Fibroblast of lung (primary cell): ENCODE results near the gene CDC42SE1. TPM values are rescaled to one million over a fixed set of nuclear protein-coding genes. Genes with fewer than 3 reads are reported as not detected.

Experiments used
- DNase-seq, 2 donors: peaks; one replicate each; pipeline versions ENCODE4 v3.0.0 to v3.0.0-alpha.2; 2010; ENCODE audit warnings: low read depth in 2 of 2
- H2AFZ ChIP-seq: 2 replicates; pipeline ENCODE4 v1.5.1; 2012; ENCODE audit warnings: low read length, control low read depth, inconsistent platforms
- H3K27ac ChIP-seq: 2 replicates; pipeline ENCODE4 v1.5.1; 2011; ENCODE audit warnings: low read length, control low read depth; ENCODE audit not compliant: insufficient read depth
- H3K27me3 ChIP-seq: 2 replicates; pipeline ENCODE4 v1.5.1; 2011; ENCODE audit warnings: mild to moderate bottlenecking, low read length; ENCODE audit not compliant: control insufficient read depth, insufficient read depth
- H3K36me3 ChIP-seq: 2 replicates; pipeline ENCODE4 v1.5.1; 2011; ENCODE audit warnings: low read length; ENCODE audit not compliant: control insufficient read depth, insufficient read depth
- H3K4me1 ChIP-seq: 2 replicates; pipeline ENCODE4 v1.5.1; 2011; ENCODE audit warnings: low read length; ENCODE audit not compliant: control insufficient read depth, insufficient read depth; ENCODE audit errors: extremely low read depth
- H3K4me2 ChIP-seq: 2 replicates; pipeline ENCODE4 v1.5.1; 2011; ENCODE audit warnings: low read length, control low read depth; ENCODE audit not compliant: insufficient read depth; ENCODE audit errors: extremely low read depth
- H3K4me3 ChIP-seq, 4 experiments: fragments of 200-600 bp in 1 of 4; sonication (generic) in 1 of 4; replicated peaks in 1 of 4; 2 replicates each; pipeline ENCODE4 v1.5.1; 2011 to 2016; ENCODE audit warnings: low read length in 4 of 4, low read depth in 3 of 4, mild to moderate bottlenecking in 3 of 4, control low read depth in 2 of 4, inconsistent platforms in 1 of 4, mixed read lengths in 1 of 4; ENCODE audit not compliant: insufficient read depth in 1 of 4; ENCODE audit errors: control extremely low read depth in 1 of 4
- H3K79me2 ChIP-seq: 2 replicates; pipeline ENCODE4 v1.5.1; 2012; ENCODE audit warnings: mild to moderate bottlenecking, low read length, inconsistent platforms; ENCODE audit not compliant: control insufficient read depth, insufficient read depth
- H3K9ac ChIP-seq: 2 replicates; pipeline ENCODE4 v1.5.1; 2011; ENCODE audit warnings: mild to moderate bottlenecking, low read length, control low read depth; ENCODE audit not compliant: insufficient read depth
- H3K9me3 ChIP-seq: 2 replicates; pipeline ENCODE4 v1.5.1; 2012; ENCODE audit warnings: low read depth, low read length; ENCODE audit not compliant: control insufficient read depth, insufficient read depth
- H4K20me1 ChIP-seq: 2 replicates; pipeline ENCODE4 v1.5.1; 2011; ENCODE audit warnings: low read length; ENCODE audit not compliant: control insufficient read depth, insufficient read depth; ENCODE audit errors: extremely low read depth
- CTCF ChIP-seq, 2 donors: IDR thresholded peaks in 1 of 2; conservative IDR thresholded peaks in 1 of 2; 1 replicate in 1 of 2; 2 replicates in 1 of 2; pipeline ENCODE4 v1.5.1; 2011 to 2012; ENCODE audit warnings: low read length in 2 of 2, control low read depth in 1 of 2, inconsistent platforms in 1 of 2, low read depth in 1 of 2, mild to moderate bottlenecking in 1 of 2
- EZH2 ChIP-seq: IDR thresholded peaks from 2 replicates; pipeline ENCODE4 v1.5.1; 2012; ENCODE audit warnings: low read length, control low read depth, mild to moderate bottlenecking; ENCODE audit errors: missing control alignments
- polyA plus RNA-seq, 2 donors: library from polyadenylated mRNA; depleted of rRNA in 1 of 2; stranded (reverse) in 1 of 2; unstranded in 1 of 2; fragments of >200 nt; gene quantifications; 2 replicates each; pipeline ENCODE4 v1.2.1, GENCODE V29; 2011 to 2012; ENCODE audit warnings: missing spikeins in 1 of 2
- total RNA-seq: library from RNA; depleted of rRNA; stranded (reverse); fragments of >200 nt; gene quantifications from 2 replicates; pipeline ENCODE4 v1.2.1, GENCODE V29; 2014

CDC42SE1 gene
- total and polyA plus RNA-seq, 2 donors (not counting 1 experiment from before 2014, with no cell fraction given): 36.5 to 49.9 TPM

DNA sequence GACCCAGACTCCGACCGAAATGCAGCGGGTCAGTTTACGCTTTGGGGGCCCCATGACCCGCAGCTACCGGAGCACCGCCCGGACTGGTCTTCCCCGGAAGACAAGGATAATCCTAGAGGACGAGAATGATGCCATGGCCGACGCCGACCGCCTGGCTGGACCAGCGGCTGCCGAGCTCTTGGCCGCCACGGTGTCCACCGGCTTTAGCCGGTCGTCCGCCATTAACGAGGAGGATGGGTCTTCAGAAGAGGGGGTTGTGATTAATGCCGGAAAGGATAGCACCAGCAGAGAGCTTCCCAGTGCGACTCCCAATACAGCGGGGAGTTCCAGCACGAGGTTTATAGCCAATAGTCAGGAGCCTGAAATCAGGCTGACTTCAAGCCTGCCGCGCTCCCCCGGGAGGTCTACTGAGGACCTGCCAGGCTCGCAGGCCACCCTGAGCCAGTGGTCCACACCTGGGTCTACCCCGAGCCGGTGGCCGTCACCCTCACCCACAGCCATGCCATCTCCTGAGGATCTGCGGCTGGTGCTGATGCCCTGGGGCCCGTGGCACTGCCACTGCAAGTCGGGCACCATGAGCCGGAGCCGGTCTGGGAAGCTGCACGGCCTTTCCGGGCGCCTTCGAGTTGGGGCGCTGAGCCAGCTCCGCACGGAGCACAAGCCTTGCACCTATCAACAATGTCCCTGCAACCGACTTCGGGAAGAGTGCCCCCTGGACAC is 11.3 kb downstream of the CDC42SE1 start:
- peaks cover 3% of the 10 kb centered on the region for H3K36me3 ChIP-seq
- H3K9me3 ChIP-seq: no peaks in the 10 kb centered on the region
- TF ChIP-seq EZH2 (no peak), CTCF (conservative IDR thresholded peaks at IDR 0.05 in 1 of 2, IDR thresholded peaks at IDR 0.05 in 1 of 2; ENCODE audit: low read depth in 1 of 2, low read length in 2 of 2) (peak; percentile 36 to 52)
- H3K4me3 ChIP-seq: peak overlapping the region; percentile 53 to 81 (median 72)
- no peaks in the 10 kb centered on the region for H4K20me1 ChIP-seq
- H3K79me2 ChIP-seq: peaks cover 4% of the 10 kb centered on the region
- H2AFZ ChIP-seq: peak overlapping the region; percentile 75
- peaks cover 2% of the 10 kb centered on the region for H3K4me1 ChIP-seq
- H3K9ac ChIP-seq: peak overlapping the region; percentile 78
- peak overlapping the region; percentile 98 for H3K4me2 ChIP-seq
- peak; percentile 67 to 72 for DNase-seq
- no peaks in the 10 kb centered on the region for H3K27me3 ChIP-seq
- peak overlapping the region; percentile 75 for H3K27ac ChIP-seq

- DNase-seq: peak; percentile 66 to 73
- H3K4me3 ChIP-seq: peak within 1 kb of the TSS; percentile 53 to 81 (median 72)
- peaks cover 4% of the 10 kb centered on the region for H3K79me2 ChIP-seq
- no peaks in the 10 kb centered on the region for H4K20me1 ChIP-seq
- H3K4me1 ChIP-seq: peaks cover 2% of the 10 kb centered on the region
- H3K9ac ChIP-seq: peak within 1 kb of the TSS; percentile 78
- TF ChIP-seq CTCF (conservative IDR thresholded peaks at IDR 0.05 in 1 of 2, IDR thresholded peaks at IDR 0.05 in 1 of 2; ENCODE audit: low read depth in 1 of 2, low read length in 2 of 2): no peak
- peak within 1 kb of the TSS; percentile 98 for H3K4me2 ChIP-seq
- peaks cover 3% of the 10 kb centered on the region for H3K36me3 ChIP-seq
- peak within 1 kb of the TSS; percentile 75 for H3K27ac ChIP-seq
- no peaks in the 10 kb centered on the region for H3K9me3 ChIP-seq
- peak within 1 kb of the TSS; percentile 75 for H2AFZ ChIP-seq
- H3K27me3 ChIP-seq: no peaks in the 10 kb centered on the region
Measured at GRCh38 chr1:151047591-151047924, 11.9 kb downstream of the CDC42SE1 start, which contains the start of gene C1orf56. C1orf56 (plus strand) TSS chr1:151047751; CDS start chr1:151047848, 97 bp downstream.

DNA sequence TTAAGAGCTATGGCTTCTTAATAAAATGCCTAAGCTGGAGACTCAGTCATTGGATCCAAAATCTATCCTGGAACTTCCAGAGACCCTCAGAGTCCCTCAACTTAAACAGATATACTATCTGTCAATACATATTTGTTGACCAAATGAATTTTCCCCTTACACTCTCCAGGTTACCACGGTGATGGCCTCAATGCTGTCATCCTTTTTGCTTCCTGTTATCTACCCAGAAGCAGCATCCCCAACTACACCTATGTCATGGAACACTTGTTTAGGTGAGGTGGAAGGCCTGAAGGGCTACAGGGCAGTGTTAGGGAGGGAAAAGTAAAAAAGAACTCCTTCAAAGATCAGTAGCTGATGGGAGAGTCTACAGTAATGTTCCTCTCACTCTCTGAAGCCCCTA is 16.3 kb downstream of the CDC42SE1 start:
- Histone ChIP-seq H3K36me3 (no peaks in the 10 kb centered on the region), H3K9me3 (no peaks in the 10 kb centered on the region), H3K9ac (no peak overlapping the region), H3K27me3 (no peaks in the 10 kb centered on the region), H3K27ac (no peak overlapping the region), H3K4me3 (no peak overlapping the region), H3K4me2 (no peak overlapping the region), H2AFZ (no peak overlapping the region), H4K20me1 (no peaks in the 10 kb centered on the region), H3K4me1 (peaks cover under 1% of the 10 kb centered on the region), H3K79me2 (peaks cover under 1% of the 10 kb centered on the region)
- DNase-seq: no peak
- TF ChIP-seq EZH2 (no peak), CTCF (conservative IDR thresholded peaks at IDR 0.05 in 1 of 2, IDR thresholded peaks at IDR 0.05 in 1 of 2; ENCODE audit: low read depth in 1 of 2, low read length in 2 of 2) (no peak)
